ENCODE measurements around the gene OR5H2. TPM values are rescaled to one million over a fixed set of nuclear protein-coding genes. Genes with fewer than 3 reads are reported as not detected.

The OR5H2 gene
- polyA plus RNA-seq, 1 donor from 2014 or later = not detected

DNA sequence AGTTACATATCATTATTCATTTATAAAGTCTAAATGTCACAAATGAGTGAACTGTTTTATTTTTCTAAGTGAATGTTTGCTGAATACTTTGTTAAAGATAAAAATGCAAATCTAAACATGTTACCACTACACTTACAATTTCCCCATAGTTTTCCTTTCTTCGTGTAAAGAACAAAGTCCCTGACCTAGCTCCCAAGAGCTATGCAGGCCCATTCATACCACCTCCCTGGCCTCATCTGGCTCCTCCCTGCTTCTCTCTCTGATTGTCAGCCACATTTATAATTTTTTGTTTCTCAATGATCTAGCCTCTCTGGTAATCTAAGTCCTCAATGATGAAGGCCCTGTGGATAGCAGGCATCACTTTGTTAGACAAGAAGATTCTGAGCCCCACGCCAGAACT, 40.4 kb downstream of the OR5H2 start:
- Mint-ChIP-seq H3K9me3 (no peaks in the 10 kb centered on the region), H3K4me3 (no peak overlapping the region), H3K27ac (no peak overlapping the region), H3K27me3 (peaks cover 5% of the 10 kb centered on the region), H3K36me3 (no peaks in the 10 kb centered on the region), H3K4me1 (no peaks in the 10 kb centered on the region)

- H3K4me3 Mint-ChIP-seq = no peak overlapping the region
- no peaks in the 10 kb centered on the region for H3K9me3 Mint-ChIP-seq
- peaks cover 5% of the 10 kb centered on the region for H3K27me3 Mint-ChIP-seq
- H3K36me3 Mint-ChIP-seq = no peaks in the 10 kb centered on the region
- H3K27ac Mint-ChIP-seq = no peak overlapping the region
- H3K4me1 Mint-ChIP-seq = no peaks in the 10 kb centered on the region
Observed at GRCh38 chr3:98323425-98323824, 41.1 kb downstream of the OR5H2 start.

DNA sequence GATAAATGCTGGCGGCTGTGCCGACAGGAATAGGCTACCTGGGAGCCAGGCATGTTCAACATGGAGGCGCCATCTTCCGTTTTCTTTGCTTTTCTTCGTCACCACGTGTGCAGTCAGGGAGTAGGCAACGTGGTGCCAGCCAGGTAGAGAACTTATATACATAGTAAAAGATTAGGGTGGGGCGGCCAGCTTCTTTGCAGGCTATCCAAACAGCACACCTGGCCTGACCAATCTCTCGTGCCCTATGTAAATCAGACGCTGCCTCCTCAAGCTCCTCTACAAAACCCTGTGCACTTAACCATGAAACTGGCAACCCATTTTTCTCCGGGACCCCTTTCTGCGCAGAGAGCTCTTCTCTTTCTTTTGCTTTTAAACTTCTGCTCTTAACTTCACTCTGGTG, 42.8 kb downstream of the OR5H2 start:
- Mint-ChIP-seq H3K9me3 (no peaks in the 10 kb centered on the region), H3K27me3 (peaks cover 5% of the 10 kb centered on the region), H3K4me3 (no peak overlapping the region), H3K36me3 (no peaks in the 10 kb centered on the region), H3K27ac (no peak overlapping the region), H3K4me1 (no peaks in the 10 kb centered on the region)

DNA sequence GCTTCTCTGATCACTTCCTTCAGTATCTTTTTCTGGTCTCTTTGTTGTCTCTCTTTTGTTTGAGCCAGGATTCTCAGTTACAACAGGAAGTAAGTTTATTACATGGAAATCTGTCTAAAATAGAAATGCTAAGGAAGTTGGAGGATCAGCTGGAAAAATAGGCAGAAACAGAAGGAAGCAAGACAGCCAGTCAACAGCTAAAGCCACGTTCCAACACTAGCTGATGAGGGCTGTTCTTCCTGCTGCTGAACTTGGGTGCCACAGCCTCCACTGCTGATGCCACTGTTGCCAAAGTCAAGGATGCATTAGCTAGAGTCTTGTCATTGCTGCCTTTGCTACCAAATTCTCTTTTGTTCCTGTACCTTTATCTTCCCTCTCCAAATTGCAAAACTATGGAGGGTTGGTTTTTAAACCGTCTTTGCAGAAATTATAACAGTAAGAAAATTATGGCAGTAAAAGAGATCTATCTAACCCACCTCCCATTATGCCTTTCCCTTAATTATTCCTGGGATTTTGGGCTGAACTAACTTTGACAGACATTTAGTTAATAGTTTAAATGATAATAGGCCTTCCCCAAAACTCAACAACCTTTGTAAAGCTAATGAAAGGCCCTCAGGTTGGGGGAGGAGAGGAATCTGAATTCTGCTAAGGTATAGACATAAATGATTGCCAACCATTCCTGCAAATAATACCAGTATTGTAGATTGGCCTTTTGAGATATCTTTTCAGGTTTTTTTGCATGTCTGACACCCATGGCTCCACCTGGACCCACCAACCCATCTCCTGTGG, 44.0 kb downstream of the OR5H2 start:
- Mint-ChIP-seq H3K27me3 (peaks cover 5% of the 10 kb centered on the region), H3K27ac (no peak overlapping the region), H3K36me3 (no peaks in the 10 kb centered on the region), H3K9me3 (no peaks in the 10 kb centered on the region), H3K4me1 (no peaks in the 10 kb centered on the region), H3K4me3 (no peak overlapping the region)

DNA sequence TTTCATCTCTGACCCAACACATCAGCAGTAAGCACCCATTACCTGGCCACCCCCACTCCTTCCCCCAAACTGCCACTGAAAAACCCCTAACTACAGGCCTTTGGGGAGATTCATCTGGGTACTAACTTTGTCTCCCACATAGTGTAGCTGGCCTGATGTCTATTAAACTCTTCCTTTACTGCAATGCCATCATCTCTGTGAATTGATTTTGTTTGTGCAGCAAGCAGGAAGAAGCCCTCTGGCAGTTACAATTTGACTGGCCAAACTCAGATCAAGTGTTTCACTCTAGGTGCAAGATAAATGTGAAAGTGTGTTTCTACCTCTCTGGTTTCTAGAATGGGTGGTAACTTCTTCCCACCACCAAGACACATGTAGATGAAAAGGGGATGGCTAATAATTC, 44.6 kb downstream of the OR5H2 start:
- H3K27me3 Mint-ChIP-seq = peaks cover 5% of the 10 kb centered on the region
- H3K36me3 Mint-ChIP-seq = no peaks in the 10 kb centered on the region
- no peak overlapping the region for H3K4me3 Mint-ChIP-seq
- H3K4me1 Mint-ChIP-seq = no peaks in the 10 kb centered on the region
- H3K9me3 Mint-ChIP-seq = no peaks in the 10 kb centered on the region
- H3K27ac Mint-ChIP-seq = no peak overlapping the region

DNA sequence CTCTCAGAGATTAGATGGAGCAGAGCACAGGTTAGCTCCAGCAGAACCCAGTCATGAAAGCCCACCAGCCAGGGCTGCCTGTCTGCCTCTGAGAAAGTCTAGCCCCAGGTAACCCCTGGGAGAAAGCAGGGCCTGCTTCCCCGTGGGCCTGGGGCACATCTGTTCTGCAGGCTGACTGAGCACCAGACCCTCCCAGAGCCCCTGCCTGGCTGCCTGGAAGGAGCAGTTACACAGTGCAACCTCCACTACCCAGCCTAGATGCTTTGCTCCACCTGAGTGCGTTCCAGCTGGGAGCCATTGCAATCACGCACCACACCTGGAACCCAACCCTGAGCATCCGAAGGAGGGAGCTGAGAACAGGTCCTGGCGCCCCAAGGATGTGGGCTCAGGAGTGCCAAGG, 46.6 kb downstream of the OR5H2 start:
- Mint-ChIP-seq H3K9me3 (no peaks in the 10 kb centered on the region), H3K27ac (no peak overlapping the region), H3K4me3 (no peak overlapping the region), H3K4me1 (no peaks in the 10 kb centered on the region), H3K27me3 (peaks cover 5% of the 10 kb centered on the region), H3K36me3 (no peaks in the 10 kb centered on the region)

DNA sequence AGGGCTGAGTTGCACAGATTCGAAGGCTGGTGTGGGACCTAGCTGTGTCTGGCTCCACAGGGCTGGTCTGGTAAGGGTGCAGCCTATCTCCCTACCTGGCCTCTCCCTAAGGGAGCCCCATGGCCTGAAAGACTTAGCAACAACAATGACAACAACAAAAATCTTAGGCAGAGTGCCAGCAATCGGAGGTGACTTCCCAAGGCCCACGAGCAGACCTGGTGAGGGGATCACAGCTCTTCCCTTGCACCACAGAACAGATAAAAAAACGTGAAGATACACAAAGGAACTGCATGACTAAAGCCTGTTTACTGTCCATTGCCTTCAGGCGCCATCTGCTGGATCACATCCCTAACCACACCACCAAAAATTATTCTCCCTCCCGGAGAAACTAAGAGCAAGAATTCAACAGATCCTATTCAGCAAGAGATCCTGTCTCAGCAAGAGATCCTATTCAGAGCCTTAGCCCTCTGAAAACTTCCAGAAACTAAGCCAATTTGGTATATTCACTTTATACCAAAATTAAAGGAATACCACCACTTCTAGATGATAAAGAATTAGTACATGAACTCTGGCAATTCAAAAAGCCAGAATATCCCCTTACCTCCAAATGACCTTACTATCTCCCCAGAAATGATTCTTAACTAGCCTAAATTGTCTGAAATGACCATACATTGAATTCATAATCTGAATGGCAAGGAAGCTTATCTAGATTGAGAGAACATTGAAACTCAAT, 47.3 kb downstream of the OR5H2 start:
- no peaks in the 10 kb centered on the region for H3K9me3 Mint-ChIP-seq
- no peaks in the 10 kb centered on the region for H3K4me1 Mint-ChIP-seq
- H3K27ac Mint-ChIP-seq = no peak overlapping the region
- peaks cover 8% of the 10 kb centered on the region for H3K27me3 Mint-ChIP-seq
- no peaks in the 10 kb centered on the region for H3K36me3 Mint-ChIP-seq
- H3K4me3 Mint-ChIP-seq = no peak overlapping the region

DNA sequence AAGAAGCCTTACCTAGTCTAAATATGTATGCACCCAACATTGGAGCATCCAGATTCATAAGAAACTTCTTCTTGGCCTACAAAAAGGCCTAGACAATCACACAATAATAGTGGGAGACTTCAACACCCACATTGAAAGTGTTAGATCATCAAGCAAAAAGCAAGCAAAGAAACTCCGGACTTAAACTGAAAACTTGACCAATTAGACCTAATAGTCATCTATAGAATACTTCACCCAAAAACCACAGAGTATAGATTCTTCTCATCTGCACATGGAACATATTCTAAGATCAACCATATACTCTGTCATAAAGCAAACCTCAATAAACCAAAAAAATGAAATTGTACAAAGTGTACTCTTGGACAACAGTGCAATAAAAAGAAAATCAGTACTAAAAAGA, 49.0 kb downstream of the OR5H2 start:
- Mint-ChIP-seq H3K27ac (no peak overlapping the region), H3K36me3 (no peaks in the 10 kb centered on the region), H3K4me1 (no peaks in the 10 kb centered on the region), H3K4me3 (no peak overlapping the region), H3K27me3 (peaks cover 10% of the 10 kb centered on the region), H3K9me3 (no peaks in the 10 kb centered on the region)

Other genes with a start within 250 kb of the OR5H2 start
- not detected for gene GABRR3, start 247.2 kb upstream of the OR5H2 start, polyA plus RNA-seq
- not detected for gene OR5AC2, start 195.3 kb upstream of the OR5H2 start, polyA plus RNA-seq
- gene OR5H1, start 151.8 kb upstream of the OR5H2 start, polyA plus RNA-seq = not detected
- gene OR5H14, start 135.0 kb upstream of the OR5H2 start, polyA plus RNA-seq = not detected
- gene OR5H15, start 115.8 kb upstream of the OR5H2 start, polyA plus RNA-seq = not detected
- gene OR5H6, start 18.3 kb upstream of the OR5H2 start, polyA plus RNA-seq = not detected
- not detected for gene OR5K4, start 71.3 kb downstream of the OR5H2 start, polyA plus RNA-seq
- gene OR5K3, start 108.2 kb downstream of the OR5H2 start, polyA plus RNA-seq = not detected
- gene OR5K1, start 180.7 kb downstream of the OR5H2 start, polyA plus RNA-seq = not detected
- not detected for gene OR5K2, start 215.2 kb downstream of the OR5H2 start, polyA plus RNA-seq
- 39.8 TPM for gene CLDND1, start 240.4 kb downstream of the OR5H2 start, polyA plus RNA-seq
- 3.1 TPM for gene GPR15, start 249.5 kb downstream of the OR5H2 start, polyA plus RNA-seq